DND-41 (cell line): Measurements from ENCODE around the gene ACAP2.
A peak's percentile ranks its signal among the peaks of the same experiment; 100 is the strongest.

Experiments
- ATAC-seq: fragments of 200-7000 bp; cut with Tn5 transposase; 3 replicates; pipeline ENCODE4 v1.9.1; 2021; ENCODE audit warnings: low read depth; ENCODE audit not compliant: insufficient read depth
- DNase-seq: peaks from one replicate; pipeline ENCODE4 v3.0.0-alpha.2; 2020
- H2AFZ ChIP-seq: 2 replicates; pipeline ENCODE4 v1.6.0; 2012; ENCODE audit warnings: low read depth, low read length
- H3K27ac ChIP-seq: 2 replicates; pipeline ENCODE4 v1.5.1; 2012; ENCODE audit warnings: low read length, inconsistent platforms
- H3K27me3 ChIP-seq: fragments of 200-600 bp; sonication (generic); 2 replicates; pipeline ENCODE4 v1.6.0; 2012; ENCODE audit warnings: low read length, mild to moderate bottlenecking, inconsistent platforms; ENCODE audit not compliant: insufficient read depth, poor library complexity
- H3K36me3 ChIP-seq: 2 replicates; pipeline ENCODE4 v1.5.1; 2012; ENCODE audit warnings: low read length, inconsistent platforms; ENCODE audit not compliant: insufficient read depth
- H3K4me1 ChIP-seq: 2 replicates; pipeline ENCODE4 v1.5.1; 2012; ENCODE audit warnings: mild to moderate bottlenecking, low read length; ENCODE audit not compliant: insufficient read depth
- H3K4me2 ChIP-seq: 2 replicates; pipeline ENCODE4 v1.6.0; 2012; ENCODE audit warnings: mild to moderate bottlenecking, moderate library complexity, low read length, inconsistent platforms; ENCODE audit not compliant: insufficient read depth
- H3K4me3 ChIP-seq, 2 experiments: fragments of 200-600 bp in 1 of 2; shearing (Covaris generic) in 1 of 2; 2 replicates each; pipeline ENCODE4 v1.5.1; 2012 to 2016; ENCODE audit warnings: inconsistent platforms in 2 of 2, low read length in 2 of 2, mild to moderate bottlenecking in 2 of 2, low read depth in 1 of 2, moderate library complexity in 1 of 2
- H3K79me2 ChIP-seq: 2 replicates; pipeline ENCODE4 v1.6.0; 2012; ENCODE audit warnings: low read length, inconsistent platforms; ENCODE audit not compliant: insufficient read depth
- H3K9ac ChIP-seq: 2 replicates; pipeline ENCODE4 v1.6.0; 2012; ENCODE audit warnings: low read depth, mild to moderate bottlenecking, inconsistent platforms, low read length, moderate library complexity
- H3K9me3 ChIP-seq: 2 replicates; pipeline ENCODE4 v1.5.1; 2012; ENCODE audit warnings: low read length, moderate library complexity, mild to moderate bottlenecking, inconsistent platforms; ENCODE audit not compliant: insufficient read depth, severe bottlenecking
- H4K20me1 ChIP-seq: 2 replicates; pipeline ENCODE4 v1.6.0; 2012; ENCODE audit warnings: low read length; ENCODE audit not compliant: insufficient read depth
- EZH2 ChIP-seq: IDR thresholded peaks from 3 replicates; pipeline ENCODE4 v1.6.1; 2012; ENCODE audit warnings: borderline replicate concordance, low read depth, mild to moderate bottlenecking, moderate library complexity, low read length, inconsistent platforms; ENCODE audit not compliant: severe bottlenecking
- TF ChIP-seq, protein P1 (sequence below): IDR thresholded peaks from 2 replicates; pipeline ENCODE4 v1.5.1; 2012; ENCODE audit warnings: borderline replicate concordance, low read length, moderate library complexity, mild to moderate bottlenecking; ENCODE audit not compliant: poor library complexity, severe bottlenecking; ENCODE audit errors: extremely low read depth

Gene ACAP2

DNA sequence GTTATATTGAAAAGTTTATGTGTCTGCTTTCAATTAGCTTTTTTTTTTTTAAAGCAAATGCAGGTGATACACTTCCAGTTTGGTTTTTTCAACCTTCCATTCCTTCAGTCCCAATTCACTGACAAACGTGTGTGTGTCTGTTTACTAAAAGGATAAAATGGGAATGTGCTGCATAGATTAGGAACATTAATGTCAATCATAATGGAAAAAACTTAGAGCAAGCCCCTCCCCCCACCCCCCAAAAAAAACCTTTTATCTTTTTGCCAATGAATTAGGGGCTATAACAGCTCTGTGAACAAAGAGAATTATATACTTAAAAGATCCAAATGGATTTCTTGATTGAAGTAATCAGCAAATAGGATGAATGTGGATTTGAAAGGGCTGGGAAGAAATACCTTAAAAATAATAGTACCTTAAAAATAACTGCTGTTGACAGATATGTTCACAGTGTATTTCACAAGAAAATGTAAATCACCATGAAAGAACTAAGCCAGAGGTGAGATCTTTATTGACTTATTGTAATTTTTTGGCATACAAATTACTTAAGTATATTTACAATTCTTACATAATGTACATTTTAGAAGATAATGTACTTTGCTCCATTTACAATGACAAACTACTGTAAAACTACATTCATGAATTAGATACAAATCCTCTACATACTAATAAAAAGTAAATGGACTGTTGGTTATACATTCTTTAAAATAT, 168.4 kb downstream of the ACAP2 start:
- no peaks in the 10 kb centered on the region for H3K9me3 ChIP-seq
- peaks cover 11% of the 10 kb centered on the region for H4K20me1 ChIP-seq
- H3K27me3 ChIP-seq, result no peaks in the 10 kb centered on the region
- H2AFZ ChIP-seq, result no peak overlapping the region
- H3K27ac ChIP-seq, result no peak overlapping the region
- peaks cover 3% of the 10 kb centered on the region for H3K36me3 ChIP-seq
- peaks cover 20% of the 10 kb centered on the region for H3K4me1 ChIP-seq
- TF ChIP-seq, protein P1, sequence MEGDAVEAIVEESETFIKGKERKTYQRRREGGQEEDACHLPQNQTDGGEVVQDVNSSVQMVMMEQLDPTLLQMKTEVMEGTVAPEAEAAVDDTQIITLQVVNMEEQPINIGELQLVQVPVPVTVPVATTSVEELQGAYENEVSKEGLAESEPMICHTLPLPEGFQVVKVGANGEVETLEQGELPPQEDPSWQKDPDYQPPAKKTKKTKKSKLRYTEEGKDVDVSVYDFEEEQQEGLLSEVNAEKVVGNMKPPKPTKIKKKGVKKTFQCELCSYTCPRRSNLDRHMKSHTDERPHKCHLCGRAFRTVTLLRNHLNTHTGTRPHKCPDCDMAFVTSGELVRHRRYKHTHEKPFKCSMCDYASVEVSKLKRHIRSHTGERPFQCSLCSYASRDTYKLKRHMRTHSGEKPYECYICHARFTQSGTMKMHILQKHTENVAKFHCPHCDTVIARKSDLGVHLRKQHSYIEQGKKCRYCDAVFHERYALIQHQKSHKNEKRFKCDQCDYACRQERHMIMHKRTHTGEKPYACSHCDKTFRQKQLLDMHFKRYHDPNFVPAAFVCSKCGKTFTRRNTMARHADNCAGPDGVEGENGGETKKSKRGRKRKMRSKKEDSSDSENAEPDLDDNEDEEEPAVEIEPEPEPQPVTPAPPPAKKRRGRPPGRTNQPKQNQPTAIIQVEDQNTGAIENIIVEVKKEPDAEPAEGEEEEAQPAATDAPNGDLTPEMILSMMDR, result no peak
- no peak for TF ChIP-seq EZH2
- ATAC-seq (no peak), DNase-seq (no peak)
- peaks cover 13% of the 10 kb centered on the region for H3K79me2 ChIP-seq
- H3K9ac ChIP-seq, result no peak overlapping the region
- H3K4me2 ChIP-seq, result no peak overlapping the region
- no peak overlapping the region for H3K4me3 ChIP-seq

DNA sequence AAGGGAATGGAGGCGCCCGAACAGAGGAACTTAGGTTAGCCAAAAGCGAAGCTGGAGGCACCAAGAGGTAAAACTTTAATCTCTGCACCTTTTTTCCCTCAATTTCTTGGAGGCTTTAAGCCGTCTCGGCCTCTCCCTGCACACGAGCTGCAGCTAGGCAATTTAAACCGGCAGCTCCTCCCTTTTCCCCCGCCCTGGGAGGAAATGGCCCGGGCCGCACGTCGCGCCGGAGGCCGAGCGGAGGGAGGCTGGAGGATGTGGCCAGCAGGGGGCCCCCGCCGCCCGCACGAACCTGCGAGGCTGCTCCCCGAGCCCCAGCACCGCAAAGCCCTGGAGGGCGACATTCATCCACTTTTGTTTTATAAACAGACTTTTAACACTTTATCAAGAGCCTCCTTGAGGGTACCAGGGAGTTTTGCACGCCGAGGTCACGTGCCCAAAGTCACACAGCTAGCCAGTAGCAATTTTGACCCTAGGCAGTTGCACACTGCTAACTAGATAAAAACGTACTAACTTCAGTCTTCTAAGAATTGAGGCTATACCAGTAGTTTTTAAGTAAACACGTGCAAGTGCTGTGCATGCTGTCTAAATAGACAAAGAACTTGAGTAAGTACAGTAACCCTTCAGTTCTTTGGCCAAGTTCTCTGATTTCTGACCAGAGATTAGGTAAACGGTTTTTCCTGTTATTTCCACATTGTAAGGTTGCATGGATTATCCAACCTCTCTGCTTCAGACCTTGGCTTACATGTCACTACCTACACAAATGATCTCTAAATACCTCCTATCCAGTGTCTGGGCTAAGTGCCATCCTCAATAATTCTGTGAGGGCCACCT, 171.2 kb downstream of the ACAP2 start:
- peak; percentile 80 for ATAC-seq
- Histone ChIP-seq H3K27ac (peak overlapping the region; percentile 92), H3K4me3 (peak overlapping the region; percentile 41 to 98), H3K27me3 (no peaks in the 10 kb centered on the region), H3K79me2 (peaks cover 28% of the 10 kb centered on the region), H3K4me1 (peaks cover 31% of the 10 kb centered on the region), H3K9ac (peak overlapping the region; percentile 79), H3K36me3 (peaks cover 4% of the 10 kb centered on the region), H3K9me3 (no peaks in the 10 kb centered on the region), H4K20me1 (peaks cover 32% of the 10 kb centered on the region), H2AFZ (peak overlapping the region; percentile 95), H3K4me2 (peak overlapping the region; percentile 95)
- DNase-seq, result peak; percentile 91
- no peak for TF ChIP-seq EZH2
- TF ChIP-seq, protein P1, result peak; percentile 96

DNA sequence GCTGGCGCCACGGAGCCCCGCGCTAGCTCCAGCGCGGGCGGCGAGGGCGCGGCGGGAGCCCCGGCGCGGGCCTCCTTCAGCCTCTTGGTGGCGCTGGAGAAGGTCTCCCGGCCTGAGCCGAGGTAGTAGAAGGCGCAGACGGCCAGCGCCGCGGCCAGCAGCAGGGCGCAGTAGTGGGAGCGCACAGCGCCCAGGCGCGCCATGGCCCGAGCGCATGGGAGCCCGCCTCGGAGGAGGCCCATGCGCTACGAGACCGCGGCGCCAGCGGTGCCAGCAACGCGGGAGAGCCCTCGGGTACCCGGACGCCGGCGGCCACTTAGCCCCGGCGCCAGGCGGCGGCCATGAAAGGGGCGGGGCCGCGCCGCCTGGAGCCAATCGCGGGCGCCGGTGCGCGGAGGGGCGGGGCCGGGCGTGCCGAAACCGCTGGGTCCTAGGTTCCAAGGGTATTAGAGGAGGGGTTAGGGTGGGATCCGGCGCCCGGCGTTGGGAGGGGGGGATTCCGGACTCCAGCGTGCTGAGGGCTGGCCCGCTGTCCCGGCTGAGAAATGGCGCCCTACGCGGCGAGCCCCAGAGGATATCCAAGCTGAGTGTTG, 171.9 kb downstream of the ACAP2 start, which contains the start of gene XXYLT1:
TSS of gene XXYLT1 (minus strand) at position 343 of the 593 bp plus-strand sequence. CDS start at position 242, 101 bp downstream.
- no peak for TF ChIP-seq EZH2
- TF ChIP-seq, protein P1, result peak; percentile 70
- Histone ChIP-seq H4K20me1 (peaks cover 34% of the 10 kb centered on the region), H3K9me3 (no peaks in the 10 kb centered on the region), H3K27ac (peak within 1 kb of the TSS; percentile 92), H3K9ac (peak within 1 kb of the TSS; percentile 79), H3K4me1 (peaks cover 31% of the 10 kb centered on the region), H3K79me2 (peaks cover 34% of the 10 kb centered on the region), H3K4me3 (peak within 1 kb of the TSS; percentile 41 to 98), H3K4me2 (peak within 1 kb of the TSS; percentile 95), H3K36me3 (peaks cover 9% of the 10 kb centered on the region), H3K27me3 (no peaks in the 10 kb centered on the region), H2AFZ (peak within 1 kb of the TSS; percentile 95)
- ATAC-seq (peak; percentile 84), DNase-seq (peak; percentile 95)
